GM12874 (cell line): ENCODE results near the gene C15orf39.

ENCODE experiments used
- CTCF ChIP-seq: IDR thresholded peaks from 2 replicates; pipeline ENCODE4 v1.5.1; 2011; ENCODE audit warnings: low read depth, mild to moderate bottlenecking, control low read depth, low read length, moderate library complexity; ENCODE audit not compliant: insufficient read depth

Gene C15orf39

DNA sequence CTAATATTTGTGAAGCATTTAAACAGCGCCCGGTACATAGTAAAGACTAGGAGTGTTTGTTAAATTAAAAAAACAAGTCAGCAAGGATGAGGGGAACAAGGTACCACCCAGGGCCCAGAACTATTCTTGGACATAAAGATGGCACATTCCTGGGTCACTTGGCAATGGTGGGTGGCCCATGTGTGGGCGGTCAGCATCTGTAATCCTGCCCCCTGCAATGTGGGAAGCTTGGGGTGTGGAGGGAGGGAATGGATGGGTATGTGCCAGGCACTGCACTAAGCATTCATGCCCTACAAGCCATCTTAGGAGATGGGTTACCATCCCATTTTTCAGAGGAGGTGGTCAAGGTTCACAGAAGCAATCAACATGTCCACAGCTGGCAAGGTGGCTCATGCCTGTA is 7.3 kb upstream of the C15orf39 start:
- TF ChIP-seq CTCF, result no peak

DNA sequence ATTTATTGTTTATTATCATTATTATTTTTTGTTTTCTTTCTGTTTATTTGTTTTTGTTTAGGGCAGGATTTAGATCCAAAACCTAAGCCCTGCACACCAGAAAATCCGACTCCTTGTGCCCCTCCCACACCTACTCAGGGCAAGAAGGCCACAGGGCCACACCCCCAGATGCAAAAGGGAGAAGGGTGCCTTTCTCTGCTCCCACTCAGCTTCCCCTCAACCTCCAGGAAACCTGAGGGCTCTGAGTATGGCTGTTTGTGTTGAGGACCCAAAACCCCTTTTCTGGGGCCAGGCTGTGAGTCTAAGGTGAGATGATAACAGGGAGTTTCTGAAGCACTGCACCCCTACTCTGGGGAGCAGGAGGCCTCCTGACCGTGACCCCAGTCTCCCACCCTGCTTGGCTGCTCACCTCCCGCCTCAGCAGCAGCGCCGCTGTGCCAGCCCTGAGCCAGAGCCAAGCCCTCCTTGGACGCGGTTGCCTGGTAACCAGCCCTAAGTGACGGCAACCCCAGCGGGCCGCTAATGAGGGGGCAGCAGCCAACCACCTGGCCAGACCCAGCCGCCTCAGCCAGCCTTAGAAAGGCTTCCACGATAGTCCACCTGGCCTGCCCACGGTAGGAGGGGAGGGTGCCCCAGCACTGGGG is 6.4 kb upstream of the C15orf39 start:
- TF ChIP-seq CTCF, result no peak

DNA sequence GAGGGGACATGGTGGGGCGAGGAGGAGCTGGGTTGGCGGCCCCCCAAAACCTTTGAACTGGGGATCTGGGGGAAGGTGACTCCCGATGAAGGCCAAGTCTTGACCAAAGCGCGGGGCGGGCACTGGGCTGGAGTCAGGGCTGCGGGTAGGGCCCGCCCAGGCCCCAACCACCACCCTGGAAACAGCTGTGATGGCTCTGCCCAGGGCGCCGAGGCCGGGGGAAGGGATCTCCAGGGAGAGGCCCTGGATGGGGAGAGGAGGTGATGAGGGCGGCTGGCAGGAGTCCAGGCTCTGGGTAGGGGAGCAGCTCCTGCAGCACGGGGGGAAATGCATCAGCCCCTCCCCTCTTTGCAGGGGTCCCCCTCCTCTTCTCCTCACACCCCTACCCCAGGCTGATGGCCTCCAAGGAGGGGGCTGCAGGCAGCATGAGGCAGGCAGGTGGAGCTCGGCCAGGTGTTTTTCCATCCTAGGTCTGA is 5.9 kb upstream of the C15orf39 start:
- TF ChIP-seq CTCF, result no peak

DNA sequence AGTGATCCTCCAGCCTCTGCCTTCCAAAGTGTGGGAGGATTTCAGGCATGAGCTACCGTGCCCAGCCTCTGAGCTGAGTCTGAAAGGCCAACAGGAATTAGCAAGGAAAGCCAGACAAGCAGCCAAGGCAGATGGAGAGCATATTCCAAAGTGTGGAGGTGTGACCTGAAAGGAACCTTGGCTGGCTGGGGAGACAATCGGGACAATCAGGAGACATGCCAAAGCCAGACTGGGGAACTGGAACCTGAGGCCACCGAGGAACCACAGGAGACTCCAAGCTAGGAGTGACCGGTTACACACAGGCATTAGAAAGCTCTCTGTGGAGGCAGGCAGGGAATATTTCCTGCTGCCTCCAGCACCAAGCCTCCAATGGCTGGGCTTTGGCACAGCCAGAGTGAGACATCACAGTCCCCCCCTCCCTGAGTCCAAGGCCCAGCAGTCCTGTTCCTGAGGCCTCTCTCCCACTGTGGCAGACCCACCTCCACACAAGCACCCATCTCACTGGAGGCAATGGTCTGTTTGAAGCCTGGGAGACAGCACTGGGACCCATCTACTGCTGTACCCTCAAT is 4.5 kb upstream of the C15orf39 start:
- no peak for TF ChIP-seq CTCF

DNA sequence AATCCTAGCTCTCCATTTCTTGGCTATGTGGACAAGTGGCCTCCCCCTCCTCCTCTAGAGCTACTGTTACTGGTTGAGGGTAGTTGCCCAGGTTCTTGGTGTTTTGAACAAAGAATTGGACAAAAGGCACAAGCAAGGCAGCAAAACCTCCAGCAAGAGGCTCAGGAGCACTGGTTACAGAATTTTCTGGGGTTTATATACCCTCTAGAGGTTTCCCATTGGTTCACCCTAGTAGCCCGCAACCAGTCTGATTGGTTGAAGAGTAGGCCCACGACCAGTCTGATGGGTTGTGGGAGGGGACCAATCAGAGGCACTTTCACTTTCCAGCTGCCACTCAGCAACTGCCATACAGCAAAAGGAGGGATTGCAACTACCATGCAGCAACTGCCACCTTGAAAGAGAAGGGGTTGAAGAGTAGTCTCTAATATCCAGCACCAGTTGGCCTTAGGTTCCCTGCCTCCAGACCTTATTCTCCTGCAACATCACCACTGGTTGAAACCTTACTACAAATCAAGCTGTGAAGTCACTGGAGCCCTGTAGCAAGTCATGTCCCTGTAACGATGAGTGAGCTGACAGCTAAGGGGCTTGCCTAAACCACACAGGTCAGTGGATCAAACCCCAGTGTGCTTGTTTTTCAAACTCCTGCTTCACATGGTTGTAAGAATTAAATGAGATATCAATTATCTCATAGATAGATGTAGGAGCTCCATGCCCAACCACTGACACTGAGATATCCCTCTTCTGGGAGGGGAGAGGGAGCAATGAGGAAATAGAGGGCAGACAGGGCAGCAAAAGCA is 2.9 kb upstream of the C15orf39 start:
- no peak for TF ChIP-seq CTCF

DNA sequence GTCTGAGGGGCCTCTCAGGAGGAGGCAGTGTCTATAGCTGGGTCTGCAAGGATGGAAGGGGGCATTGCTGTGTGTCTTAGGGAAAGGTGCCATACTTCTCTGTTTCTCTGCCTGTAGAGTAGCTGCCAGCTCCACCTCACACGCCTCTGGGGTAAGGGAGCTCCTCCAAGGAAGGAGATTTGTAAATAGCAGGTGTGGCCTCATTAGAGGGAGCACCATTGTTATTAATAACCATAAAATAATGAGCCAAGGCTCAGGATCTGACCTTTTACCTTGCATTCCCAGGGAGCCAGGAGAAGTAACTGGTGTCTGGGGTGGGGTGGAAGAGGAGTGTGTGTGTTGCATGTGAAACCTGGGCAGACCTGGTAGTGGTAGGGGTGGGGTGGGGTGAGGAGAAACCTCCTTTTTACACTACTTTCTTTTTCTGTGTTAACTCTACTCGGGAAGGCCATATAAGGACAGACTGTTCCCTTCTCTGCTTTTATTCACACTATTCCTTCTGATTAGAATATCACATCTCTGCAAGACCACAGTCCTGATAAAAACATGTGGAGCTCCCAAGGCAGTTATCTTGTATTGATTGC is 2.2 kb upstream of the C15orf39 start:
- TF ChIP-seq CTCF, result no peak

- no peak for TF ChIP-seq CTCF
Measured at GRCh38 chr15:75200391-75200764, 1.3 kb upstream of the C15orf39 start.
